IMR-90 (cell line): ENCODE measurements around the gene FNDC3A. TPM values are rescaled to one million over a fixed set of nuclear protein-coding genes. Genes with fewer than 3 reads are reported as not detected.
"Not testable (repeated sequence)": the region's sequence is repeated elsewhere in the genome, so short reads cannot be mapped to it uniquely, and the experiment has no call there.

Source experiments
- ATAC-seq: fragments of 200-7000 bp; cut with Tn5 transposase; 2 replicates; pipeline ENCODE4 v1.9.1; 2020; ENCODE audit warnings: low read depth, mild to moderate bottlenecking, moderate library complexity
- BruUV-seq: library from RNA; stranded (reverse); fragments of 400-500 nt; replicated peaks from 2 replicates; lab custom pipeline; 2021; lab: Mats Ljungman, UMichigan
- CTCF ChIA-PET: fragments of 300-600 bp; formaldehyde crosslinking; extraction: SDS; loops from one replicate; lab custom pipeline; 2021; ENCODE audit warnings: antibody characterized with exemption; lab: Yijun Ruan, JAX
- POLR2A ChIA-PET: fragments of 300-600 bp; sonication (Branson Sonifier 250); formaldehyde crosslinking; loops from one replicate; lab custom pipeline; 2022; ENCODE audit warnings: antibody characterized with exemption; ENCODE audit not compliant: unreplicated experiment; lab: Charles Lee
- DNase-seq: peaks from one replicate; pipeline ENCODE4 v3.0.0; 2013
- H2AFZ ChIP-seq: replicated peaks from 2 replicates; pipeline ENCODE3; 2013; ENCODE audit warnings: low read length, mild to moderate bottlenecking; ENCODE audit not compliant: poor library complexity
- H2AK5ac ChIP-seq: 2 replicates; pipeline ENCODE4 v1.6.1; 2013; ENCODE audit warnings: low read depth, low read length, inconsistent platforms
- H2AK9ac ChIP-seq: replicated peaks from 2 replicates; pipeline ENCODE3; 2013; ENCODE audit warnings: mild to moderate bottlenecking, low read depth, low read length, moderate library complexity; ENCODE audit not compliant: poor library complexity
- H2BK120ac ChIP-seq: 2 replicates; pipeline ENCODE4 v1.6.1; 2013; ENCODE audit warnings: low read depth, low read length, inconsistent platforms
- H2BK15ac ChIP-seq: 3 replicates; pipeline ENCODE4 v1.6.1; 2013; ENCODE audit warnings: low read depth, low read length, inconsistent platforms
- H2BK20ac ChIP-seq: 2 replicates; pipeline ENCODE4 v1.6.1; 2013; ENCODE audit warnings: low read depth, mild to moderate bottlenecking, inconsistent platforms, low read length, moderate library complexity
- H2BK5ac ChIP-seq: 2 replicates; pipeline ENCODE4 v1.6.1; 2013; ENCODE audit warnings: mild to moderate bottlenecking, low read depth, low read length, inconsistent platforms; ENCODE audit not compliant: poor library complexity, severe bottlenecking
- H3K14ac ChIP-seq: replicated peaks from 2 replicates; pipeline ENCODE4 v1.6.1; 2013; ENCODE audit warnings: low read depth, low read length, inconsistent platforms
- H3K18ac ChIP-seq: 2 replicates; pipeline ENCODE4 v1.6.1; 2013; ENCODE audit warnings: low read depth, low read length, control low read depth
- H3K23ac ChIP-seq: 2 replicates; pipeline ENCODE4 v1.6.1; 2013; ENCODE audit warnings: low read depth, low read length, inconsistent platforms
- H3K27ac ChIP-seq: 2 replicates; pipeline ENCODE4 v1.5.1; 2013; ENCODE audit warnings: mild to moderate bottlenecking, control low read depth, low read length; ENCODE audit not compliant: insufficient read depth
- H3K27me3 ChIP-seq: 2 replicates; pipeline ENCODE4 v1.6.1; 2013; ENCODE audit warnings: low read length; ENCODE audit not compliant: control insufficient read depth, insufficient read depth
- H3K36me3 ChIP-seq: 2 replicates; pipeline ENCODE4 v1.6.1; 2013; ENCODE audit warnings: low read length, mixed read lengths; ENCODE audit not compliant: control insufficient read depth, insufficient read depth
- H3K4ac ChIP-seq: 2 replicates; pipeline ENCODE4 v1.6.1; 2013; ENCODE audit warnings: low read depth, low read length, inconsistent platforms
- H3K4me1 ChIP-seq: 2 replicates; pipeline ENCODE4 v1.6.1; 2013; ENCODE audit warnings: low read length, mixed read lengths; ENCODE audit not compliant: control insufficient read depth, insufficient read depth
- H3K4me2 ChIP-seq: 2 replicates; pipeline ENCODE4 v1.6.1; 2013; ENCODE audit warnings: low read depth, mild to moderate bottlenecking, control low read depth, low read length, moderate library complexity
- H3K4me3 ChIP-seq: 2 replicates; pipeline ENCODE4 v1.5.1; 2013; ENCODE audit warnings: low read depth, mild to moderate bottlenecking, control low read depth, low read length, moderate library complexity; ENCODE audit not compliant: insufficient read depth
- H3K56ac ChIP-seq: 2 replicates; pipeline ENCODE4 v1.6.1; 2013; ENCODE audit warnings: low read length, inconsistent platforms; ENCODE audit not compliant: insufficient read depth; ENCODE audit errors: extremely low read depth
- H3K79me1 ChIP-seq, 2 experiments: 2 replicates each; pipeline ENCODE4 v1.6.1; 2013; ENCODE audit warnings: low read length in 2 of 2, inconsistent platforms in 1 of 2, low read depth in 1 of 2
- H3K9ac ChIP-seq: 2 replicates; pipeline ENCODE4 v1.6.1; 2013; ENCODE audit warnings: low read depth, low read length, control low read depth
- H3K9me1 ChIP-seq: 2 replicates; pipeline ENCODE4 v1.6.1; 2013; ENCODE audit warnings: low read length, inconsistent platforms; ENCODE audit not compliant: insufficient read depth
- H3K9me3 ChIP-seq: 2 replicates; pipeline ENCODE4 v1.6.1; 2013; ENCODE audit warnings: low read length; ENCODE audit not compliant: control insufficient read depth, insufficient read depth
- H4K20me1 ChIP-seq: 2 replicates; pipeline ENCODE4 v1.6.1; 2013; ENCODE audit warnings: low read length, inconsistent platforms; ENCODE audit not compliant: insufficient read depth
- H4K5ac ChIP-seq: 2 replicates; pipeline ENCODE4 v1.6.1; 2013; ENCODE audit warnings: mild to moderate bottlenecking, low read depth, low read length, control low read depth
- H4K8ac ChIP-seq, 2 experiments: 2 replicates each; pipeline ENCODE4 v1.6.1; 2013; ENCODE audit warnings: low read depth in 2 of 2, low read length in 2 of 2, control low read depth in 1 of 2, inconsistent platforms in 1 of 2
- H4K91ac ChIP-seq: 2 replicates; pipeline ENCODE4 v1.6.1; 2013; ENCODE audit warnings: low read depth, low read length, inconsistent platforms; ENCODE audit not compliant: insufficient read depth
- WGBS, 2 experiments: methylation state at CpG; one replicate each; pipeline versions ENCODE4 v1.1.5 to v1.1.7; 2013; ENCODE audit warnings: missing lambda C conversion rate in 2 of 2; ENCODE audit not compliant: insufficient read length in 1 of 2; ENCODE audit errors: extremely low coverage in 2 of 2; 5-methylcytosine and 5-hydroxymethylcytosine counted together
- dilution Hi-C: fragments of 300-500 bp; cut with HindIII; formaldehyde crosslinking; loops from one replicate; pipeline ENCODE4 v1.14.3; 2018; ENCODE audit warnings: low sequenced_read_pairs; ENCODE audit not compliant: unreplicated experiment
- in situ Hi-C: fragments of 300-500 bp; cut with MboI; formaldehyde crosslinking; loops from 3 replicates; pipeline ENCODE4 v1.14.3; 2019; ENCODE audit warnings: low sequenced_read_pairs, inconsistent platforms, mixed read lengths
- intact Hi-C: fragments of 100-400 bp; cut with micrococcal nuclease; formaldehyde crosslinking; loops from 2 replicates; pipeline ENCODE4 v1.10.0; 2022
- polyA plus RNA-seq, 3 experiments: library from polyadenylated mRNA; depleted of rRNA; stranded (reverse); fragments of >200 nt; gene quantifications; 2 replicates each; pipeline ENCODE4 v1.2.3, GENCODE V29; 2012; ENCODE audit warnings: low replicate concordance in 1 of 3
- total RNA-seq: library from RNA; depleted of rRNA; stranded (reverse); fragments of >200 nt; gene quantifications from 2 replicates; pipeline ENCODE4 v1.2.3, GENCODE V29; 2012

FNDC3A gene
- total and polyA plus RNA-seq, 2 of the 4 experiments (the other 2 are of a cell fraction) = 29.2 to 60.4 TPM

GRCh38 chr13:49070021-49070420 lies 94.3 kb downstream of the FNDC3A start:
- H2BK15ac ChIP-seq, H3K14ac ChIP-seq, H3K36me3 ChIP-seq, H3K4me1 ChIP-seq, H3K56ac ChIP-seq, intact Hi-C loops, H2BK5ac ChIP-seq, H2AK5ac ChIP-seq, H3K4me2 ChIP-seq, H2AFZ ChIP-seq, ATAC-seq, BruUV-seq, H4K5ac ChIP-seq, H4K91ac ChIP-seq, H2AK9ac ChIP-seq, DNase-seq, H3K9me3 ChIP-seq, H4K8ac ChIP-seq, H3K27me3 ChIP-seq, H3K27ac ChIP-seq, H3K23ac ChIP-seq, H3K9ac ChIP-seq, H2BK20ac ChIP-seq, H2BK120ac ChIP-seq, H3K4me3 ChIP-seq, dilution Hi-C loops, H3K9me1 ChIP-seq, POLR2A ChIA-PET, H4K20me1 ChIP-seq, H3K4ac ChIP-seq, in situ Hi-C loops, H3K18ac ChIP-seq: not testable (repeated sequence)
- CTCF ChIA-PET = interaction anchor here (0.6 kb wide), 1 partner anchor 134 kb away, joined by 3 read pairs; no protein-coding TSS in a partner anchor
- no CpG with 5 or more reads among the region's 6 CpGs for WGBS, 2 experiments
- H3K79me1 ChIP-seq = peaks cover 24 to 25% of the 10 kb centered on the region in 2 experiments
